SK-N-SH (cell line): ENCODE results near the gene MBNL2. TPM values are rescaled to one million over a fixed set of nuclear protein-coding genes. Genes with fewer than 3 reads are reported as not detected.
A peak's percentile ranks its signal among the peaks of the same experiment; 100 is the strongest.

ENCODE experiments used
- CTCF ChIA-PET: fragments of 300-600, 350-600 bp; formaldehyde crosslinking; extraction: SDS; loops from one replicate; lab custom pipeline; 2021; lab: Yijun Ruan, JAX
- POLR2A ChIA-PET: fragments of 350-600 bp; sonication (Branson Sonifier 250); formaldehyde crosslinking; extraction: SDS; loops from one replicate; lab custom pipeline; 2020; ENCODE audit warnings: antibody characterized with exemption, inconsistent platforms; lab: Yijun Ruan, JAX
- DNase-seq: peaks from one replicate; pipeline ENCODE4 v3.0.0; 2012
- H2AFZ ChIP-seq: fragments of 200-600 bp; sonication (generic); 2 replicates; pipeline ENCODE4 v1.8.1; 2016; ENCODE audit warnings: antibody characterized with exemption, mild to moderate bottlenecking, low read depth
- H3F3A ChIP-seq: fragments of 200-600 bp; sonication (generic); replicated peaks from 2 replicates; pipeline ENCODE3; 2016; ENCODE audit warnings: antibody characterized with exemption, mild to moderate bottlenecking; ENCODE audit not compliant: insufficient read depth
- H3K27ac ChIP-seq, 2 experiments: fragments of 200-500 bp in 1 of 2; fragments of 200-600 bp in 1 of 2; sonication (Bioruptor generic) in 1 of 2; sonication (generic), shearing (Covaris generic) in 1 of 2; 2 replicates each; pipeline versions ENCODE4 v1.5.1 to v1.6.1; 2014 to 2016; ENCODE audit warnings: low read depth in 2 of 2, inconsistent platforms in 1 of 2, low read length in 1 of 2, mild to moderate bottlenecking in 1 of 2, mixed read lengths in 1 of 2
- H3K27me3 ChIP-seq: fragments of 200-600 bp; sonication (generic), shearing (Covaris generic); 2 replicates; pipeline ENCODE4 v1.6.1; 2016; ENCODE audit warnings: mixed run types; ENCODE audit not compliant: insufficient read depth
- H3K36me3 ChIP-seq, 2 experiments: fragments of 200-500 bp in 1 of 2; fragments of 200-600 bp in 1 of 2; sonication (Bioruptor generic) in 1 of 2; sonication (generic) in 1 of 2; replicated peaks in 1 of 2; 2 replicates each; pipeline versions ENCODE3 to v1.5.1; 2014 to 2016; ENCODE audit warnings: low read length in 1 of 2, mild to moderate bottlenecking in 1 of 2; ENCODE audit not compliant: insufficient read depth in 2 of 2, control insufficient read depth in 1 of 2
- H3K4me1 ChIP-seq, 2 experiments: fragments of 200-500 bp in 1 of 2; fragments of 200-600 bp in 1 of 2; sonication (Bioruptor generic) in 1 of 2; sonication (generic), shearing (Covaris generic) in 1 of 2; 2 replicates each; pipeline versions ENCODE4 v1.5.1 to v1.6.1; 2014 to 2016; ENCODE audit warnings: low read depth in 1 of 2, low read length in 1 of 2, mixed run types in 1 of 2; ENCODE audit not compliant: insufficient read depth in 2 of 2, control insufficient read depth in 1 of 2
- H3K4me2 ChIP-seq: fragments of 200-600 bp; sonication (generic), shearing (Covaris generic); 2 replicates; pipeline ENCODE4 v1.6.1; 2017; ENCODE audit warnings: mixed run types
- H3K4me3 ChIP-seq, 2 experiments: fragments of 200-500 bp in 1 of 2; fragments of 200-600 bp in 1 of 2; sonication (Bioruptor generic) in 1 of 2; sonication (generic), shearing (Covaris generic) in 1 of 2; 2 replicates each; pipeline versions ENCODE4 v1.5.1 to v1.8.1; 2014 to 2016; ENCODE audit warnings: low read depth in 2 of 2, inconsistent platforms in 1 of 2, low read length in 1 of 2, mild to moderate bottlenecking in 1 of 2, mixed read lengths in 1 of 2, moderate library complexity in 1 of 2
- H3K79me2 ChIP-seq: fragments of 200-600 bp; sonication (generic); 2 replicates; pipeline ENCODE4 v1.8.1; 2017; ENCODE audit warnings: mild to moderate bottlenecking; ENCODE audit not compliant: insufficient read depth
- H3K9ac ChIP-seq: fragments of 200-600 bp; sonication (generic); 2 replicates; pipeline ENCODE4 v1.6.1; 2017; ENCODE audit warnings: mixed run types
- H3K9me2 ChIP-seq: fragments of 200-600 bp; sonication (generic); 2 replicates; pipeline ENCODE4 v1.6.1; 2017; ENCODE audit warnings: mixed run types
- H3K9me3 ChIP-seq: fragments of 200-600 bp; sonication (generic); 2 replicates; pipeline ENCODE4 v1.6.1; 2017; ENCODE audit warnings: mixed run types, mild to moderate bottlenecking, moderate library complexity
- H4K20me1 ChIP-seq: fragments of 200-600 bp; sonication (generic); 2 replicates; pipeline ENCODE4 v1.6.1; 2017; ENCODE audit warnings: mild to moderate bottlenecking, mixed run types; ENCODE audit not compliant: insufficient read depth
- CHD2 ChIP-seq: fragments of 150-350 bp; IDR thresholded peaks from 2 replicates; pipeline ENCODE4 v1.6.1; 2018; ENCODE audit warnings: low read length; ENCODE audit not compliant: partially characterized antibody
- ELF1 ChIP-seq: IDR thresholded peaks from 2 replicates; pipeline ENCODE4 v1.4.0; 2012
- EP300 ChIP-seq, 2 experiments: IDR thresholded peaks; 2 replicates each; pipeline versions ENCODE4 v1.4.0 to v1.6.1; 2012; ENCODE audit warnings: borderline replicate concordance in 1 of 2, low read depth in 1 of 2, low read length in 1 of 2
- EZH2phosphoT487 ChIP-seq: fragments of 200-600 bp; sonication (generic); IDR thresholded peaks from 2 replicates; pipeline ENCODE4 v1.6.1; 2017; ENCODE audit warnings: low read depth, mixed run types, mild to moderate bottlenecking, antibody characterized with exemption, moderate library complexity, borderline replicate concordance
- FOSL2 ChIP-seq: IDR thresholded peaks from 2 replicates; pipeline ENCODE4 v1.4.0; 2012; ENCODE audit warnings: low read depth, mild to moderate bottlenecking, moderate library complexity, borderline replicate concordance
- FOXJ3 ChIP-seq: sonication (generic); formaldehyde crosslinking; IDR thresholded peaks from 2 replicates; pipeline ENCODE4 v1.5.1; 2020; ENCODE audit warnings: mild to moderate bottlenecking, missing genetic modification reagents
- FOXM1 ChIP-seq: IDR thresholded peaks from 2 replicates; pipeline ENCODE4 v1.4.0; 2012; ENCODE audit warnings: low read depth, mild to moderate bottlenecking
- GABPA ChIP-seq: IDR thresholded peaks from 2 replicates; pipeline ENCODE4 v1.4.0; 2012; ENCODE audit warnings: low read depth, mild to moderate bottlenecking
- GATA2 ChIP-seq: sonication (generic); formaldehyde crosslinking; IDR thresholded peaks from 2 replicates; pipeline ENCODE4 v1.5.0; 2020; ENCODE audit warnings: mild to moderate bottlenecking, missing genetic modification reagents
- IRF3 ChIP-seq: fragments of 150-350 bp; IDR thresholded peaks from 2 replicates; pipeline ENCODE4 v1.6.1; 2016; ENCODE audit warnings: mild to moderate bottlenecking, low read depth, low read length
- MXI1 ChIP-seq: IDR thresholded peaks from 2 replicates; pipeline ENCODE4 v1.6.1; 2012; ENCODE audit warnings: mild to moderate bottlenecking, low read depth, low read length, improper control_type of control experiment
- NFIC ChIP-seq: IDR thresholded peaks from 2 replicates; pipeline ENCODE4 v1.4.0; 2012; ENCODE audit warnings: borderline replicate concordance
- POLR2AphosphoS5 ChIP-seq: IDR thresholded peaks from 2 replicates; pipeline ENCODE4 v1.6.1; 2012; ENCODE audit warnings: low read depth, low read length
- RAD21 ChIP-seq: IDR thresholded peaks from 2 replicates; pipeline ENCODE4 v1.6.1; 2012; ENCODE audit warnings: mild to moderate bottlenecking, low read length
- RCOR1 ChIP-seq: fragments of 150-350 bp; IDR thresholded peaks from 2 replicates; pipeline ENCODE4 v1.6.1; 2017; ENCODE audit warnings: antibody characterized with exemption, low read length
- RXRA ChIP-seq: IDR thresholded peaks from 2 replicates; pipeline ENCODE4 v1.4.0; 2012; ENCODE audit warnings: low read depth, mild to moderate bottlenecking, borderline replicate concordance
- SMC3 ChIP-seq: IDR thresholded peaks from 2 replicates; pipeline ENCODE4 v1.6.1; 2012; ENCODE audit warnings: low read depth, low read length, improper control_type of control experiment
- TAF1 ChIP-seq: IDR thresholded peaks from 2 replicates; pipeline ENCODE4 v1.6.1; 2012; ENCODE audit warnings: low read depth, mild to moderate bottlenecking, low read length, moderate library complexity, borderline replicate concordance
- TCF12 ChIP-seq: IDR thresholded peaks from 2 replicates; pipeline ENCODE4 v1.4.0; 2012
- TEAD4 ChIP-seq: IDR thresholded peaks from 2 replicates; pipeline ENCODE4 v1.4.0; 2012; ENCODE audit warnings: mild to moderate bottlenecking, borderline replicate concordance; ENCODE audit not compliant: insufficient read depth
- WGBS: methylation state at CpG from one replicate; pipeline ENCODE4 v1.1.6; 2017; ENCODE audit warnings: low lambda C conversion rate; 5-methylcytosine and 5-hydroxymethylcytosine counted together
- polyA plus RNA-seq, 3 experiments: library from polyadenylated mRNA; depleted of rRNA; stranded (reverse); fragments of >200 nt; gene quantifications; 2 replicates each; pipeline ENCODE4 v1.2.3, GENCODE V29; 2012
- TF ChIP-seq, protein P1 (sequence below): IDR thresholded peaks from 2 replicates; pipeline ENCODE4 v1.4.0; 2012; ENCODE audit warnings: low read depth
- TF ChIP-seq, protein P2 (sequence below): IDR thresholded peaks from 2 replicates; pipeline ENCODE4 v1.4.0; 2012; ENCODE audit warnings: low read depth, borderline replicate concordance

Gene MBNL2
- polyA plus RNA-seq, 1 of the 3 experiments (the other 2 are of a cell fraction), result 24.5 TPM

GRCh38 chr13:97226788-97227627 lies 4.9 kb downstream of the MBNL2 start:
- Histone ChIP-seq H3K36me3 (peaks cover 22 to 29% of the 10 kb centered on the region in 2 experiments), H3K9ac (peak overlapping the region; percentile 98), H3K4me3 (peak overlapping the region; percentile 75 to 77; a peak in 3 of 4 replicates), H3K79me2 (peaks cover 98% of the 10 kb centered on the region), H3K27me3 (no peaks in the 10 kb centered on the region), H3K4me2 (peak overlapping the region; percentile 81), H3K9me3 (no peaks in the 10 kb centered on the region), H3K9me2 (no peaks in the 10 kb centered on the region), H4K20me1 (peaks cover 12% of the 10 kb centered on the region; the same call in 1 of the 2 replicates), H3F3A (peaks cover 50% of the 10 kb centered on the region), H2AFZ (no peak overlapping the region), H3K27ac (peak overlapping the region in 1 of 2 experiments; percentile 95; a peak in 3 of 4 replicates), H3K4me1 (peaks cover 38 to 45% of the 10 kb centered on the region in 2 experiments)
- TF ChIP-seq GATA2 (CRISPR knock-in tag) (no peak), TCF12 (no peak), EP300 (IDR thresholded peaks at IDR 0.05; ENCODE audit: borderline replicate concordance in 1 of 2, low read depth in 1 of 2, low read length in 1 of 2) (0 out of 4 replicates have a peak, but pooled peaks of 1 of the 2 experiments have one; percentile 11)
- DNase-seq, result no peak
- 77% methylated on average over 6 of the region's 6 CpGs for WGBS
- POLR2A ChIA-PET, result interaction anchor here (0.7 kb wide), 1 partner anchor 22 kb away, joined by 3 read pairs; no protein-coding TSS in a partner anchor
- CTCF ChIA-PET, result interaction anchor here (2.7 to 8.6 kb wide), 2 partner anchors 117 to 118 kb away, joined by 11 to 80 read pairs; no protein-coding TSS in a partner anchor

- Histone ChIP-seq H3K36me3 (peaks cover 22 to 36% of the 10 kb centered on the region in 2 experiments), H3K27ac (peak overlapping the region in 1 of 2 experiments; percentile 83; a peak in 2 of 4 replicates), H3K9me3 (no peaks in the 10 kb centered on the region), H3K4me3 (no peak overlapping the region), H3K27me3 (no peaks in the 10 kb centered on the region), H3K4me1 (peaks cover 40 to 45% of the 10 kb centered on the region in 2 experiments), H3K9me2 (no peaks in the 10 kb centered on the region), H3K9ac (no peak overlapping the region), H4K20me1 (peaks cover 12% of the 10 kb centered on the region; the same call in 1 of the 2 replicates), H3K4me2 (peak overlapping the region; percentile 68; the same call in 1 of the 2 replicates), H3K79me2 (peaks cover 99% of the 10 kb centered on the region), H3F3A (peaks cover 49% of the 10 kb centered on the region), H2AFZ (no peak overlapping the region)
- 77% methylated on average over 3 of the region's 3 CpGs for WGBS
- CTCF ChIA-PET, result interaction anchor here (0.9 to 8.6 kb wide), 4 partner anchors 115 to 119 kb away, joined by 3 to 80 read pairs (median 8); no protein-coding TSS in a partner anchor
- no peak for DNase-seq
- POLR2A ChIA-PET, result no interaction called here
- TF ChIP-seq GABPA, result no peak
- TF ChIP-seq EZH2phosphoT487, result no peak
- TF ChIP-seq FOXM1, result no peak
- TF ChIP-seq RAD21, result no peak
- TF ChIP-seq POLR2AphosphoS5, result no peak
- no peak for TF ChIP-seq NFIC
- TF ChIP-seq IRF3, result no peak
- no peak for TF ChIP-seq MXI1
- TF ChIP-seq FOSL2, result no peak
- no peak for TF ChIP-seq GATA2 (CRISPR knock-in tag)
- TF ChIP-seq, protein P1, sequence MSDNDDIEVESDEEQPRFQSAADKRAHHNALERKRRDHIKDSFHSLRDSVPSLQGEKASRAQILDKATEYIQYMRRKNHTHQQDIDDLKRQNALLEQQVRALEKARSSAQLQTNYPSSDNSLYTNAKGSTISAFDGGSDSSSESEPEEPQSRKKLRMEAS, result no peak
- no peak for TF ChIP-seq RCOR1
- no peak for TF ChIP-seq RXRA
- no peak for TF ChIP-seq TAF1
- no peak for TF ChIP-seq ELF1
- TF ChIP-seq TEAD4, result no peak
- no peak for TF ChIP-seq SMC3
- no peak for TF ChIP-seq FOXJ3 (CRISPR knock-in tag)
- TF ChIP-seq, protein P2, sequence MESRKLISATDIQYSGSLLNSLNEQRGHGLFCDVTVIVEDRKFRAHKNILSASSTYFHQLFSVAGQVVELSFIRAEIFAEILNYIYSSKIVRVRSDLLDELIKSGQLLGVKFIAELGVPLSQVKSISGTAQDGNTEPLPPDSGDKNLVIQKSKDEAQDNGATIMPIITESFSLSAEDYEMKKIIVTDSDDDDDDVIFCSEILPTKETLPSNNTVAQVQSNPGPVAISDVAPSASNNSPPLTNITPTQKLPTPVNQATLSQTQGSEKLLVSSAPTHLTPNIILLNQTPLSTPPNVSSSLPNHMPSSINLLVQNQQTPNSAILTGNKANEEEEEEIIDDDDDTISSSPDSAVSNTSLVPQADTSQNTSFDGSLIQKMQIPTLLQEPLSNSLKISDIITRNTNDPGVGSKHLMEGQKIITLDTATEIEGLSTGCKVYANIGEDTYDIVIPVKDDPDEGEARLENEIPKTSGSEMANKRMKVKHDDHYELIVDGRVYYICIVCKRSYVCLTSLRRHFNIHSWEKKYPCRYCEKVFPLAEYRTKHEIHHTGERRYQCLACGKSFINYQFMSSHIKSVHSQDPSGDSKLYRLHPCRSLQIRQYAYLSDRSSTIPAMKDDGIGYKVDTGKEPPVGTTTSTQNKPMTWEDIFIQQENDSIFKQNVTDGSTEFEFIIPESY, result no peak
- no peak for TF ChIP-seq CHD2
These were observed 6.9 kb downstream of the MBNL2 start for GRCh38 chr13:97228850-97229521.
